Type B pancreatic cell (in vitro differentiated cells): ENCODE measurements around the gene HIVEP3. TPM values are rescaled to one million over a fixed set of nuclear protein-coding genes. Genes with fewer than 3 reads are reported as not detected.

Experiments
- DNase-seq: peaks from one replicate; pipeline ENCODE4 v3.0.0; 2021; ENCODE audit warnings: mixed read lengths; ENCODE audit not compliant: unreplicated experiment; ENCODE audit errors: extremely low spot score
- H3K27ac Mint-ChIP-seq: 2 replicates; pipeline ENCODE4 v1.8.0; 2021; ENCODE audit warnings: mild to moderate bottlenecking, mixed read lengths
- H3K27me3 Mint-ChIP-seq: 2 replicates; pipeline ENCODE4 v1.8.0; 2021; ENCODE audit warnings: mixed read lengths
- H3K36me3 Mint-ChIP-seq: 2 replicates; pipeline ENCODE4 v1.8.0; 2021; ENCODE audit warnings: mixed read lengths
- H3K4me1 Mint-ChIP-seq: one replicate; pipeline ENCODE4 v1.8.0; 2021; ENCODE audit warnings: mixed read lengths; ENCODE audit not compliant: unreplicated experiment
- H3K4me3 Mint-ChIP-seq: 2 replicates; pipeline ENCODE4 v1.8.0; 2021; ENCODE audit warnings: mild to moderate bottlenecking, mixed read lengths
- H3K9me3 Mint-ChIP-seq: 2 replicates; pipeline ENCODE4 v1.8.0; 2021; ENCODE audit warnings: mixed read lengths
- CTCF ChIP-seq: fragments of 200-600 bp; sonication (generic); conservative IDR thresholded peaks from 2 replicates; pipeline ENCODE4 v1.5.0; 2021; ENCODE audit warnings: antibody characterized with exemption, mild to moderate bottlenecking
- total RNA-seq: library from RNA; stranded (reverse); gene quantifications from 2 replicates; pipeline ENCODE4 v1.2.1, GENCODE V29; 2021; ENCODE audit warnings: low replicate concordance

Gene HIVEP3
- total RNA-seq, 1 donor from 2014 or later: 9.2 TPM

GRCh38 chr1:41639332-41639936 lies 279.3 kb downstream of the HIVEP3 start:
- no peaks in the 10 kb centered on the region for H3K4me1 Mint-ChIP-seq
- no peak for DNase-seq
- peaks cover 10% of the 10 kb centered on the region for H3K27me3 Mint-ChIP-seq
- no peaks in the 10 kb centered on the region for H3K9me3 Mint-ChIP-seq
- no peak overlapping the region for H3K4me3 Mint-ChIP-seq
- H3K27ac Mint-ChIP-seq: no peak overlapping the region
- no peak for TF ChIP-seq CTCF
- H3K36me3 Mint-ChIP-seq: no peaks in the 10 kb centered on the region

GRCh38 chr1:41638086-41639024 lies 280.4 kb downstream of the HIVEP3 start:
- H3K4me1 Mint-ChIP-seq: peaks cover 4% of the 10 kb centered on the region
- no peak for TF ChIP-seq CTCF
- DNase-seq: no peak
- no peak overlapping the region for H3K4me3 Mint-ChIP-seq
- peaks cover 13% of the 10 kb centered on the region for H3K27me3 Mint-ChIP-seq
- H3K9me3 Mint-ChIP-seq: no peaks in the 10 kb centered on the region
- no peaks in the 10 kb centered on the region for H3K36me3 Mint-ChIP-seq
- H3K27ac Mint-ChIP-seq: no peak overlapping the region

GRCh38 chr1:41637367-41637766 lies 281.4 kb downstream of the HIVEP3 start:
- H3K27me3 Mint-ChIP-seq: peaks cover 13% of the 10 kb centered on the region
- no peak overlapping the region for H3K4me3 Mint-ChIP-seq
- no peaks in the 10 kb centered on the region for H3K9me3 Mint-ChIP-seq
- H3K27ac Mint-ChIP-seq: no peak overlapping the region
- DNase-seq: no peak
- no peak for TF ChIP-seq CTCF
- no peaks in the 10 kb centered on the region for H3K36me3 Mint-ChIP-seq
- peaks cover 4% of the 10 kb centered on the region for H3K4me1 Mint-ChIP-seq

- Mint-ChIP-seq H3K27me3 (peaks cover 11% of the 10 kb centered on the region), H3K9me3 (no peaks in the 10 kb centered on the region), H3K27ac (no peak overlapping the region), H3K4me3 (no peak overlapping the region), H3K4me1 (peaks cover 4% of the 10 kb centered on the region), H3K36me3 (no peaks in the 10 kb centered on the region)
- DNase-seq: no peak
- TF ChIP-seq CTCF: no peak
Observed at GRCh38 chr1:41633764-41634163, 285.0 kb downstream of the HIVEP3 start.

- Mint-ChIP-seq H3K4me1 (peaks cover 4% of the 10 kb centered on the region), H3K36me3 (no peaks in the 10 kb centered on the region), H3K9me3 (no peaks in the 10 kb centered on the region), H3K27ac (no peak overlapping the region), H3K4me3 (no peak overlapping the region), H3K27me3 (peaks cover 9% of the 10 kb centered on the region)
- no peak for TF ChIP-seq CTCF
- no peak for DNase-seq
Observed at GRCh38 chr1:41632781-41633575, 285.7 kb downstream of the HIVEP3 start.
